Activated T-cell treated with anti-CD3 and anti-CD28 coated beads, Interleukin-2, amount 50 U/mL, for 24 hours (primary cell): Measurements from ENCODE around the gene PPP1R14D.

Source experiments
- DNase-seq: peaks from one replicate; pipeline ENCODE4 v3.0.0-alpha.2; 2020
- H3K27ac Mint-ChIP-seq: 2 replicates; pipeline ENCODE4 v1.8.0; 2020; ENCODE audit warnings: mild to moderate bottlenecking, mixed read lengths
- H3K27me3 Mint-ChIP-seq: 2 replicates; pipeline ENCODE4 v1.8.0; 2020; ENCODE audit warnings: mixed read lengths
- H3K36me3 Mint-ChIP-seq: 2 replicates; pipeline ENCODE4 v1.8.0; 2020; ENCODE audit warnings: low read depth, mixed read lengths
- H3K4me1 Mint-ChIP-seq: 2 replicates; pipeline ENCODE4 v1.8.0; 2020; ENCODE audit warnings: low read depth, mixed read lengths
- H3K4me3 Mint-ChIP-seq: 2 replicates; pipeline ENCODE4 v1.8.0; 2020; ENCODE audit warnings: mild to moderate bottlenecking, moderate library complexity, mixed read lengths
- H3K9me3 Mint-ChIP-seq: 2 replicates; pipeline ENCODE4 v1.8.0; 2020; ENCODE audit warnings: mixed read lengths

PPP1R14D gene

GRCh38 chr15:40858706-40859105 is 30.2 kb upstream of the PPP1R14D start:
- no peak for DNase-seq
- no peak overlapping the region for H3K4me3 Mint-ChIP-seq
- peaks cover 2% of the 10 kb centered on the region for H3K36me3 Mint-ChIP-seq
- no peaks in the 10 kb centered on the region for H3K27me3 Mint-ChIP-seq
- peaks cover 16% of the 10 kb centered on the region for H3K4me1 Mint-ChIP-seq
- H3K9me3 Mint-ChIP-seq, result no peaks in the 10 kb centered on the region
- no peak overlapping the region for H3K27ac Mint-ChIP-seq

GRCh38 chr15:40857601-40858341 is 29.3 kb upstream of the PPP1R14D start:
- H3K27ac Mint-ChIP-seq, result no peak overlapping the region
- DNase-seq, result peak; percentile 90
- H3K36me3 Mint-ChIP-seq, result peaks cover 2% of the 10 kb centered on the region
- H3K27me3 Mint-ChIP-seq, result no peaks in the 10 kb centered on the region
- peaks cover 16% of the 10 kb centered on the region for H3K4me1 Mint-ChIP-seq
- H3K4me3 Mint-ChIP-seq, result no peak overlapping the region
- no peaks in the 10 kb centered on the region for H3K9me3 Mint-ChIP-seq

GRCh38 chr15:40856746-40857145 is 28.2 kb upstream of the PPP1R14D start:
- H3K9me3 Mint-ChIP-seq, result no peaks in the 10 kb centered on the region
- H3K4me1 Mint-ChIP-seq, result peaks cover 16% of the 10 kb centered on the region
- H3K36me3 Mint-ChIP-seq, result peaks cover 2% of the 10 kb centered on the region
- no peak overlapping the region for H3K4me3 Mint-ChIP-seq
- no peak overlapping the region for H3K27ac Mint-ChIP-seq
- DNase-seq, result no peak
- H3K27me3 Mint-ChIP-seq, result no peaks in the 10 kb centered on the region

GRCh38 chr15:40855706-40856234 is 27.3 kb upstream of the PPP1R14D start:
- Mint-ChIP-seq H3K9me3 (no peaks in the 10 kb centered on the region), H3K4me3 (no peak overlapping the region), H3K27me3 (no peaks in the 10 kb centered on the region), H3K27ac (no peak overlapping the region), H3K36me3 (peaks cover 2% of the 10 kb centered on the region), H3K4me1 (peaks cover 16% of the 10 kb centered on the region)
- DNase-seq, result no peak

- DNase-seq, result no peak
- Mint-ChIP-seq H3K27ac (no peak overlapping the region), H3K36me3 (peaks cover 2% of the 10 kb centered on the region), H3K27me3 (no peaks in the 10 kb centered on the region), H3K9me3 (no peaks in the 10 kb centered on the region), H3K4me1 (peaks cover 13% of the 10 kb centered on the region), H3K4me3 (no peak overlapping the region)
Measured at GRCh38 chr15:40854161-40854560, 25.7 kb upstream of the PPP1R14D start.

- Mint-ChIP-seq H3K9me3 (no peaks in the 10 kb centered on the region), H3K4me1 (peaks cover 9% of the 10 kb centered on the region), H3K4me3 (no peak overlapping the region), H3K27me3 (no peaks in the 10 kb centered on the region), H3K36me3 (peaks cover 2% of the 10 kb centered on the region), H3K27ac (no peak overlapping the region)
- DNase-seq, result no peak
Measured at GRCh38 chr15:40853241-40853890, 24.9 kb upstream of the PPP1R14D start.

- H3K4me3 Mint-ChIP-seq, result no peak overlapping the region
- no peak for DNase-seq
- no peaks in the 10 kb centered on the region for H3K27me3 Mint-ChIP-seq
- no peak overlapping the region for H3K27ac Mint-ChIP-seq
- no peaks in the 10 kb centered on the region for H3K9me3 Mint-ChIP-seq
- peaks cover 6% of the 10 kb centered on the region for H3K4me1 Mint-ChIP-seq
- peaks cover 2% of the 10 kb centered on the region for H3K36me3 Mint-ChIP-seq
Measured at GRCh38 chr15:40852529-40852928, 24.0 kb upstream of the PPP1R14D start.

GRCh38 chr15:40850576-40851112 is 22.1 kb upstream of the PPP1R14D start:
- H3K4me1 Mint-ChIP-seq, result peaks cover 16% of the 10 kb centered on the region
- no peak overlapping the region for H3K4me3 Mint-ChIP-seq
- no peak overlapping the region for H3K27ac Mint-ChIP-seq
- no peaks in the 10 kb centered on the region for H3K27me3 Mint-ChIP-seq
- H3K36me3 Mint-ChIP-seq, result peaks cover 2% of the 10 kb centered on the region
- H3K9me3 Mint-ChIP-seq, result no peaks in the 10 kb centered on the region
- DNase-seq, result no peak

- no peak overlapping the region for H3K4me3 Mint-ChIP-seq
- H3K27me3 Mint-ChIP-seq, result peaks cover 12% of the 10 kb centered on the region
- peaks cover 29% of the 10 kb centered on the region for H3K4me1 Mint-ChIP-seq
- no peaks in the 10 kb centered on the region for H3K9me3 Mint-ChIP-seq
- no peak for DNase-seq
- H3K36me3 Mint-ChIP-seq, result no peaks in the 10 kb centered on the region
- H3K27ac Mint-ChIP-seq, result peak overlapping the region; percentile 51
Measured at GRCh38 chr15:40847223-40847961, 18.9 kb upstream of the PPP1R14D start.

GRCh38 chr15:40846841-40847222 is 18.3 kb upstream of the PPP1R14D start:
- Mint-ChIP-seq H3K27ac (peak overlapping the region; percentile 51), H3K4me1 (peaks cover 29% of the 10 kb centered on the region), H3K4me3 (no peak overlapping the region), H3K36me3 (no peaks in the 10 kb centered on the region), H3K27me3 (peaks cover 12% of the 10 kb centered on the region), H3K9me3 (no peaks in the 10 kb centered on the region)
- DNase-seq, result no peak

- no peaks in the 10 kb centered on the region for H3K9me3 Mint-ChIP-seq
- peaks cover 12% of the 10 kb centered on the region for H3K27me3 Mint-ChIP-seq
- H3K36me3 Mint-ChIP-seq, result no peaks in the 10 kb centered on the region
- DNase-seq, result no peak
- peak overlapping the region; percentile 80 for H3K4me3 Mint-ChIP-seq
- peaks cover 29% of the 10 kb centered on the region for H3K4me1 Mint-ChIP-seq
- no peak overlapping the region for H3K27ac Mint-ChIP-seq
Measured at GRCh38 chr15:40845511-40846284, 17.2 kb upstream of the PPP1R14D start.

GRCh38 chr15:40845036-40845435 is 16.5 kb upstream of the PPP1R14D start:
- Mint-ChIP-seq H3K36me3 (no peaks in the 10 kb centered on the region), H3K27me3 (peaks cover 12% of the 10 kb centered on the region), H3K4me3 (peak overlapping the region; percentile 80), H3K27ac (peak overlapping the region; percentile 8), H3K4me1 (peaks cover 29% of the 10 kb centered on the region), H3K9me3 (no peaks in the 10 kb centered on the region)
- DNase-seq, result no peak

- Mint-ChIP-seq H3K9me3 (no peaks in the 10 kb centered on the region), H3K27me3 (peaks cover 12% of the 10 kb centered on the region), H3K36me3 (no peaks in the 10 kb centered on the region), H3K4me1 (peaks cover 29% of the 10 kb centered on the region), H3K27ac (peak overlapping the region; percentile 8), H3K4me3 (peak overlapping the region; percentile 80)
- DNase-seq, result peak; percentile 69
Measured at GRCh38 chr15:40844696-40845030, 16.2 kb upstream of the PPP1R14D start.
